Smooth muscle cell (in vitro differentiated cells): ENCODE results near the gene CTNNBL1. TPM values are rescaled to one million over a fixed set of nuclear protein-coding genes. Genes with fewer than 3 reads are reported as not detected.
A peak's percentile ranks its signal among the peaks of the same experiment; 100 is the strongest.

Experiments used
- DNase-seq: peaks from one replicate; lab custom pipeline; 2025; ENCODE audit not compliant: unreplicated experiment; lab: John Stamatoyannopoulos, UW
- H2AFZ ChIP-seq: fragments of 200-600 bp; sonication (generic); 2 replicates; pipeline ENCODE4 v1.6.0; 2016; ENCODE audit warnings: antibody characterized with exemption, low read depth, mild to moderate bottlenecking
- H3F3A ChIP-seq: fragments of 200-600 bp; sonication (generic); 2 replicates; pipeline ENCODE4 v1.6.0; 2017; ENCODE audit warnings: antibody characterized with exemption, low read depth
- H3K27ac ChIP-seq: fragments of 200-600 bp; sonication (generic); 2 replicates; pipeline ENCODE4 v1.5.1; 2016; ENCODE audit warnings: low read depth, mild to moderate bottlenecking
- H3K27me3 ChIP-seq: fragments of 200-600 bp; sonication (generic); 2 replicates; pipeline ENCODE4 v1.6.1; 2016; ENCODE audit warnings: low read depth, mild to moderate bottlenecking
- H3K36me3 ChIP-seq: fragments of 200-600 bp; sonication (generic); 2 replicates; pipeline ENCODE4 v1.5.1; 2016; ENCODE audit warnings: low read depth
- H3K4me1 ChIP-seq: fragments of 200-600 bp; sonication (generic); 2 replicates; pipeline ENCODE4 v1.5.1; 2016; ENCODE audit warnings: low read depth
- H3K4me2 ChIP-seq: fragments of 200-600 bp; sonication (generic); 2 replicates; pipeline ENCODE4 v1.6.0; 2016; ENCODE audit warnings: mild to moderate bottlenecking
- H3K4me3 ChIP-seq: fragments of 200-600 bp; sonication (generic); 2 replicates; pipeline ENCODE4 v1.5.1; 2016; ENCODE audit warnings: mild to moderate bottlenecking
- H3K79me2 ChIP-seq: fragments of 200-600 bp; sonication (generic); 2 replicates; pipeline ENCODE4 v1.6.0; 2016; ENCODE audit warnings: low read depth, mild to moderate bottlenecking
- H3K9ac ChIP-seq: fragments of 200-600 bp; sonication (generic); 2 replicates; pipeline ENCODE4 v1.6.0; 2016; ENCODE audit warnings: low read depth
- H3K9me3 ChIP-seq: fragments of 200-600 bp; sonication (generic); replicated peaks from 2 replicates; pipeline ENCODE4 v1.5.1; 2016; ENCODE audit warnings: low read depth
- H4K20me1 ChIP-seq: fragments of 200-600 bp; sonication (generic); 2 replicates; pipeline ENCODE4 v1.6.0; 2016; ENCODE audit warnings: low read depth
- WGBS: methylation state at CpG from one replicate; pipeline ENCODE4 v1.1.7; 2016; ENCODE audit warnings: low lambda C conversion rate; 5-methylcytosine and 5-hydroxymethylcytosine counted together
- polyA plus RNA-seq: library from polyadenylated mRNA; unstranded; fragments of >200 nt; fragmentation: Nextera tagmentation; extraction: Ambion mirVana; gene quantifications from 2 replicates; pipeline ENCODE4 v1.2.1, GENCODE V29; 2016
- total RNA-seq: library from RNA; depleted of rRNA; stranded (reverse); fragments of >200 nt; gene quantifications from 2 replicates; pipeline ENCODE4 v1.2.3, GENCODE V29; 2014
- TF ChIP-seq, protein P1 (sequence below): fragments of 200-600 bp; sonication (generic); IDR thresholded peaks from 2 replicates; pipeline ENCODE4 v1.5.1; 2017; ENCODE audit warnings: borderline replicate concordance, mild to moderate bottlenecking, antibody characterized with exemption; ENCODE audit not compliant: insufficient read depth, poor library complexity, severe bottlenecking

Gene CTNNBL1, protein sequence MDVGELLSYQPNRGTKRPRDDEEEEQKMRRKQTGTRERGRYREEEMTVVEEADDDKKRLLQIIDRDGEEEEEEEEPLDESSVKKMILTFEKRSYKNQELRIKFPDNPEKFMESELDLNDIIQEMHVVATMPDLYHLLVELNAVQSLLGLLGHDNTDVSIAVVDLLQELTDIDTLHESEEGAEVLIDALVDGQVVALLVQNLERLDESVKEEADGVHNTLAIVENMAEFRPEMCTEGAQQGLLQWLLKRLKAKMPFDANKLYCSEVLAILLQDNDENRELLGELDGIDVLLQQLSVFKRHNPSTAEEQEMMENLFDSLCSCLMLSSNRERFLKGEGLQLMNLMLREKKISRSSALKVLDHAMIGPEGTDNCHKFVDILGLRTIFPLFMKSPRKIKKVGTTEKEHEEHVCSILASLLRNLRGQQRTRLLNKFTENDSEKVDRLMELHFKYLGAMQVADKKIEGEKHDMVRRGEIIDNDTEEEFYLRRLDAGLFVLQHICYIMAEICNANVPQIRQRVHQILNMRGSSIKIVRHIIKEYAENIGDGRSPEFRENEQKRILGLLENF
- total RNA-seq (32.8 and 33.3 TPM in 2 replicates), polyA plus RNA-seq (56.0 and 63.6 TPM in 2 replicates)

DNA sequence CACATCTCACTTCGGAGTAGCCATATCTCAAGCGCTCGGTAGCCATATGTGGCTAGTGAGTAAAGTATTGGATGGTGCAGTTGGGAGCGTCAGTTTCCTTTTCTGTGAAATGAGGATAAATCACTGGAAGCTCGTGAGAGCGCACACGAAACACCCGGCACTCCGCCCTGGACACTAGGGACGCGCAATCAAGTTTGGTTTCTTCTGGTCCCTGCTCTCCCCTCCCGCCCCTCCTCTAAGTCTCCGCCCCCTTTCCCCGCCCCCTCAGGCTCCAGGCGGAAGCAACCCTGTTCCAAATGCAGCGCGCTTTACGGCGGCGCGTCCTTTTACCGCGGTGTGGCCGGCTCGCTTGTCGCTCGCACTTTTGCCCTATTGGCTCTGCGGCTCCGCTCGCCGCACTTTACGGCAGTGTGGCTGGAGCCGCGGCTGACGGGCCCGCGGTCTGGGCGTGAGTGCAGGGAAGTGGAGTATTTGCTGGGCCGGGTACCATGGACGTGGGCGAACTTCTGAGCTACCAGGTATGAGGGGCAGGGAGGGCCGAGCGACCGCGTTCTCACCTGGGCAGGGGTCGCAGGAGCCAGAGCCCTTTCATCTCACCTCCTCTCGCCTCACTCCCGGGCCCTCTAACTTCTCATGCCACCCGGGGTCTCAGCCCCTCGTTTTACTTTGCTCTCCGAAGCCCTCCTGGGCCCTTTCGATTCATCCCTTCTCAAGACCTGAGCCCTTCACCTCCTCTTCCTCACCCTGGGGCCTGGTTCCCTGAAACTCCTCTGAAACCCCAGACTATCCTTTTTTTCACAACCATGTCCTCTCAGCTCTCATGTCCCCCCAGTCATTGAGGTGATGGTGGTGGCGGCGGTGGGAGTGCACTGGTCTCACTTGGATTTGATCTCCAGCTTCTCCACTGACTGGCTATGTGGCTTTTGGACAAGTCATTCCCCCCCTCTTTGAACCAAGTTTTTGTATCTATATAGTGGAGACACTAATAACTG, at the start of gene CTNNBL1:
Gene CTNNBL1 (plus strand): TSS at position 396 of the 992 bp plus-strand sequence. CDS start 93 bp downstream, at position 489.
- H2AFZ ChIP-seq: peak within 1 kb of the TSS; percentile 83
- H3K27me3 ChIP-seq: peaks cover 12% of the 10 kb centered on the region
- H3K36me3 ChIP-seq: no peaks in the 10 kb centered on the region
- TF ChIP-seq, protein P1, sequence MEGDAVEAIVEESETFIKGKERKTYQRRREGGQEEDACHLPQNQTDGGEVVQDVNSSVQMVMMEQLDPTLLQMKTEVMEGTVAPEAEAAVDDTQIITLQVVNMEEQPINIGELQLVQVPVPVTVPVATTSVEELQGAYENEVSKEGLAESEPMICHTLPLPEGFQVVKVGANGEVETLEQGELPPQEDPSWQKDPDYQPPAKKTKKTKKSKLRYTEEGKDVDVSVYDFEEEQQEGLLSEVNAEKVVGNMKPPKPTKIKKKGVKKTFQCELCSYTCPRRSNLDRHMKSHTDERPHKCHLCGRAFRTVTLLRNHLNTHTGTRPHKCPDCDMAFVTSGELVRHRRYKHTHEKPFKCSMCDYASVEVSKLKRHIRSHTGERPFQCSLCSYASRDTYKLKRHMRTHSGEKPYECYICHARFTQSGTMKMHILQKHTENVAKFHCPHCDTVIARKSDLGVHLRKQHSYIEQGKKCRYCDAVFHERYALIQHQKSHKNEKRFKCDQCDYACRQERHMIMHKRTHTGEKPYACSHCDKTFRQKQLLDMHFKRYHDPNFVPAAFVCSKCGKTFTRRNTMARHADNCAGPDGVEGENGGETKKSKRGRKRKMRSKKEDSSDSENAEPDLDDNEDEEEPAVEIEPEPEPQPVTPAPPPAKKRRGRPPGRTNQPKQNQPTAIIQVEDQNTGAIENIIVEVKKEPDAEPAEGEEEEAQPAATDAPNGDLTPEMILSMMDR: no peak
- peaks cover 46% of the 10 kb centered on the region for H3K79me2 ChIP-seq
- WGBS: 3% methylated on average over 44 of the region's 54 CpGs
- H3K4me1 ChIP-seq: peaks cover 13% of the 10 kb centered on the region
- peak within 1 kb of the TSS; percentile 83 for H3K4me3 ChIP-seq
- peak; percentile 86 for DNase-seq
- H3F3A ChIP-seq: no peaks in the 10 kb centered on the region
- H4K20me1 ChIP-seq: peaks cover 31% of the 10 kb centered on the region
- H3K9ac ChIP-seq: peak within 1 kb of the TSS; percentile 76
- H3K4me2 ChIP-seq: peak within 1 kb of the TSS; percentile 97
- H3K27ac ChIP-seq: no peak within 1 kb of the TSS
- H3K9me3 ChIP-seq: no peaks in the 10 kb centered on the region

DNA sequence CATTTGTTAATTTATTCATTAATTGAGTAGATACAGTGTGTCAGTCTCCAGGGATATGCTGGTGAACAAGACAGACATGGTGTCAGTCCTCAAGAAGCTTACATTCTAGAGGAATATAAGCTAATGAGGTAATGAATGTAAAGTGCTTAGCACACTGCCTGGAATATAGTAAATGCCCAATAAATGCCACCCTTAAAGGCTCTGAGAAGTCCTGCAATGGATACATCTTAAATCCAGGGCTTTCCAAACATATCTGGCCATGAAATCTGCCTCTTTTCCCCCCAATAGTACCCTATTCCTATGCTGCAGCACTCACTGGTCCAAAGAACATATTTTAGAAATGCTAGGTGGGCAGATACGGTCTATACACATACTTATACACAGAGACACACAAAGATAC, 49.2 kb upstream of the CTNNBL1 start:
- Histone ChIP-seq H3K9ac (no peak overlapping the region), H3K4me2 (no peak overlapping the region), H3K9me3 (no peaks in the 10 kb centered on the region), H3F3A (no peaks in the 10 kb centered on the region), H2AFZ (no peak overlapping the region), H4K20me1 (no peaks in the 10 kb centered on the region), H3K4me3 (no peak overlapping the region), H3K4me1 (peaks cover 4% of the 10 kb centered on the region), H3K27me3 (peaks cover 53% of the 10 kb centered on the region), H3K27ac (no peak overlapping the region), H3K79me2 (no peaks in the 10 kb centered on the region), H3K36me3 (no peaks in the 10 kb centered on the region)
- TF ChIP-seq, protein P1: no peak
- WGBS: 89% methylated on average over 1 of the region's 1 CpG
- DNase-seq: no peak

DNA sequence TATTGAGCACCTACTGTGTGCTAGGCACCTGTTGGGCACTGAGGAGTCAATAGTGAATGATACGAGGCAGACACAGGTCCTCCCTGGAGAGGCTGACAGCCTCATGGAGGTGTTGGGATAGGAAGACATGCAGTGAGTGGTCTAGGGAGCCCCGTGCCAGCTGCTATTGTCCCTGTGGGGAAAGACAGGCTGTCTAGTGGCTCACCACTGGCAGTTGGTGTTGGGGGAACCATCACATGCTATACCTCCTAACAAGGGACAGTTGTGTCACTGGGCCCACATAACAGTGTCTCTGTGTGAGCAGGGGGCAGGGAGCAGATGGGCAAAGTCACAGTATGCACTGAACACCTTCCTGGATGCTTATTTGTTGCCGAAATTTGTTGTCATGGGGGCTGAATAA, 45.9 kb upstream of the CTNNBL1 start:
- no peaks in the 10 kb centered on the region for H3K79me2 ChIP-seq
- H3K9me3 ChIP-seq: no peaks in the 10 kb centered on the region
- H4K20me1 ChIP-seq: no peaks in the 10 kb centered on the region
- WGBS: 87% methylated on average over 3 of the region's 3 CpGs
- H3F3A ChIP-seq: no peaks in the 10 kb centered on the region
- no peak overlapping the region for H3K27ac ChIP-seq
- no peak for DNase-seq
- no peaks in the 10 kb centered on the region for H3K36me3 ChIP-seq
- no peak overlapping the region for H3K9ac ChIP-seq
- no peak overlapping the region for H3K4me2 ChIP-seq
- H2AFZ ChIP-seq: no peak overlapping the region
- peaks cover 16% of the 10 kb centered on the region for H3K4me1 ChIP-seq
- TF ChIP-seq, protein P1: no peak
- H3K27me3 ChIP-seq: peaks cover 41% of the 10 kb centered on the region
- H3K4me3 ChIP-seq: no peak overlapping the region
